Ishikawa (cell line): ENCODE data around the gene USP20.

Source experiments
- CREB1 ChIP-seq: IDR thresholded peaks from 2 replicates; pipeline ENCODE4 v1.6.1; 2012; ENCODE audit warnings: low read depth
- TAF1 ChIP-seq: IDR thresholded peaks from 2 replicates; pipeline ENCODE4 v1.6.1; 2012; ENCODE audit warnings: low read depth, mild to moderate bottlenecking
- USF1 ChIP-seq: IDR thresholded peaks from 2 replicates; pipeline ENCODE4 v1.6.1; 2012

GRCh38 chr9:129902740-129903134 is 67.5 kb downstream of the USP20 start:
- TF ChIP-seq TAF1 = no peak
- TF ChIP-seq CREB1 = no peak
- no peak for TF ChIP-seq USF1
